ENCODE data around the gene WDHD1.
"Not testable (repeated sequence)": the region's sequence is repeated elsewhere in the genome, so short reads cannot be mapped to it uniquely, and the experiment has no call there.

WDHD1 gene

DNA sequence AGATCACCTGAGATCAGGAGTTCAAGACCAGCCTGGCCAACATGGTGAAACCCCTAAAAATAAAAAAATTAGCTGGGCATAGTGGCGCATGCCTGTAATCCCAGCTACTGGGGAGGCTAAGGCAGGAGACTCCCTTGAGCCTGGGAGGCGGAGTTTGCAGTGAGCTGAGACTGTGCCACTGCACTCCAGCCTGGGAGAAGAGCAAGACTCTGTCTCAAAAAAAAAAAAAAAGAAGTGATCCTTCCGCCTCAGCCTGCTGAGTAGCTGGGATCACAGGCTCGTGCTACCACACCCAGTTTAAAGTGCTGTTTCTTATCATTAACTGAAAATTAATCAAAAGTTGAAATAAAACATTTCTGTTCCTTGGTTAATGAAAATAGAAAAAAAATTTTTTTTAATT lies 117.9 kb downstream of the WDHD1 start:
- not testable (repeated sequence) for DNase-seq (ENCODE audit: low read depth in 2 of 3, low spot score in 2 of 3)

GRCh38 chr14:54908190-54908589 lies 118.7 kb downstream of the WDHD1 start:
- DNase-seq (ENCODE audit: low read depth in 2 of 3, low spot score in 2 of 3): no peak

GRCh38 chr14:54906075-54906474 lies 120.8 kb downstream of the WDHD1 start:
- DNase-seq (ENCODE audit: low read depth in 2 of 3, low spot score in 2 of 3): no peak

DNA sequence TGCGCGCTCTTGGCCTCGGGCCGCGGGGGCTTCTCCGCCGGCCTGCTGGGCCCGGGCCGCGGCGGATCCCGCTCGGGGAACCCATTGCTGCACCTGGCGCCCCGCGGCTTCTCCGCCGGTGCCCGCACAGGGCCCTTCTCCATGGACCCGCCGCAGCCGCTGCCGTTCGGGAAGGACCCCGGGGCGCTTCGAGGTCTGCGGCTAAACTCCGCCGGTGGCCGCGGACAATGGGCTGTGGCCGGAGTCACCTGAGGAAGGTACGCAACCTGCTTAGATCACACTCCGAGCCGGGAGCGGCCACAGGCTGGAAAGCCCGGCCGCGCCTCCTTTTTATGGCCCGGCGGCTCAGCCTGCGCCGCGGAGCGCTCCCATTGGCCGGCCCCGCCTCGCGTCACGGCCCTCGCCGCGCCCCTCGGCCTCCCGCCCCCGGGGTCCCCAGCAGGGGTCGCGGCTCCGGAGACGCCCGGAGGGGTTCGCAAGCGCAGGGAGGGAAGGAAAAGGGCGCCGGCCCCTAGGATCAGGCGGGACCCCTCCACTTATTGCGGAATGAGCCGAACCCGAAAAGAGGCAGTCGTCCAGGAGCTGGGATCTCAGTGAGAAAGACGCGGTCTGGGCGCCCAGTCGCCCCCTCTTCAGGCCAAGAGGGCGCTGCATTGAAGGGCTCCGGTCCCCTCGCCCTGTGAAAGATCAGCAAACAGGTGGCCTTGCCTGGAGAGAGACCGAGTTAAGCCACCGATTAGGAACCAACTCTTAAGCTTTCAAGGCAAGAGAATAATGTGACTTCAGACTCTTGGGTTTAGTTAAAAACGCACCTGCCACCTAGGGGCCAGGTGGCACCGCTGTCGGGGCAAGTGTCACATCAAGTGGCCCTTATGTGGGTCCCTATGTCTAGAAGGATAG lies 124.1 kb downstream of the WDHD1 start, which contains the start of gene GCH1:
TSS of gene GCH1 (minus strand) at position 306 of the 900 bp plus-strand sequence. CDS start at position 143, 163 bp downstream.
- DNase-seq (ENCODE audit: low read depth in 2 of 3, low spot score in 2 of 3): peak; percentile 47 to 57 (median 52)

DNA sequence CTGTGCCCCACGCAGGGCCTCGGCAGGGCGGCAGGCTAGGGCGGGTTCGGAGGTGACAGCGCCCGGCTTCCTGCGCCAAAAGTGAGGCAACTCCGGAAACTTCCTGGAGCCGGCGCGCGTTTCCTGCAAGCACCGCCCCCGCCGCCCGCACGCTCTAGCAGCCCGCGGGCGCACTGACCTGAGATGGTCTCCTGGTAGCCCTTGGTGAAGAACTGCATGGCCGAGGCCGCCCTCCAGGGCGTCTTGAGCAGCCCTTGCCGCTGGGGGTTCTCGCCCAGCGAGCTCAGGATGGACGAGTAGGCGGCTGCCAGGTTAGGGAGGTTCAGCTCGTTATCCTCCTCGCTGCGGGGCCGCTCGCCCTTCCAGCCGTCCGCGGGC lies 124.8 kb downstream of the WDHD1 start:
- DNase-seq (ENCODE audit: low read depth in 2 of 3, low spot score in 2 of 3): peak; percentile 59 to 63 (median 62)

- no peak for DNase-seq (ENCODE audit: low read depth in 2 of 3, low spot score in 2 of 3)
Observed at GRCh38 chr14:54901380-54902142, 125.3 kb downstream of the WDHD1 start.

DNA sequence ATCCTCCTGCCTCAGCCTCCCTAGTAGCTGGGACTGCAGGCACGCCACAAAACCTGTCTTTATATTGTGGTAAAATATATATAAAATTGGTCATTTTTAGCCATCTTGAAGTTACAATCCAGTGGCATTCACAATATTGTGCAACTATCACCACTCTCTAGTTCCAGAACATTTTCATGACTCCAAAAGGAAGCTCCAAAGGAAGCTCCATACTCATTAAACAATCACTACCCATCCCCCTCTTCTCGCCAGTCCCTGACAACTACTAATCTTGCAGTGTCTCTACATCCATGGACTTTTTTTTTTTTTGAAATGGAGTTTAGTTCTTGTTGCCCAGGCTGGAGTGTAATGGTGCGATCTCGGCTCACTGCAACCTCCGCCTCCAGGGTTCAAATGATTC lies 127.3 kb downstream of the WDHD1 start:
- DNase-seq (ENCODE audit: low read depth in 2 of 3, low spot score in 2 of 3): no peak

GRCh38 chr14:54897809-54898555 lies 128.9 kb downstream of the WDHD1 start:
- DNase-seq (ENCODE audit: low read depth in 2 of 3, low spot score in 2 of 3): not testable (repeated sequence)

DNA sequence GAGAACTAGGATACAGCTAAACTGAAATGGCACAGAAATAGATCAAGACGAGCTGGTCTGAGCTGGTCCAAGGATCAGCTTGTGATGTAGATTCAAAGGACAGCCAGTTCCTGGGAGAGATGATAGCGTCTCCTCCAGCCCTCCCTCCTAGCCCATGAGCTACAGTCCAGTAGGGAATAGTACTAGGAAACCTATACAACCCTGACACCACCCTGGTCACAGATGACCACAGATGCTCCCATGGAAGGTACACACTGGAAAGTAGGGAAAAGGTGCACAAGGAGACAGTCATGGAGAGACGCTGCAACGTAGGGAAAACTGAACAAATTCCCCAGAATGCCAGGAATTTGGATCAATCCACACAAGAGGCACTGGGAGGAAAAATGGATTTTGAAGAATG lies 131.2 kb downstream of the WDHD1 start:
- DNase-seq (ENCODE audit: low read depth in 2 of 3, low spot score in 2 of 3): no peak

GRCh38 chr14:54894995-54895394 lies 131.9 kb downstream of the WDHD1 start:
- no peak for DNase-seq (ENCODE audit: low read depth in 2 of 3, low spot score in 2 of 3)

GRCh38 chr14:54893151-54893760 lies 133.6 kb downstream of the WDHD1 start:
- no peak for DNase-seq (ENCODE audit: low read depth in 2 of 3, low spot score in 2 of 3)

DNA sequence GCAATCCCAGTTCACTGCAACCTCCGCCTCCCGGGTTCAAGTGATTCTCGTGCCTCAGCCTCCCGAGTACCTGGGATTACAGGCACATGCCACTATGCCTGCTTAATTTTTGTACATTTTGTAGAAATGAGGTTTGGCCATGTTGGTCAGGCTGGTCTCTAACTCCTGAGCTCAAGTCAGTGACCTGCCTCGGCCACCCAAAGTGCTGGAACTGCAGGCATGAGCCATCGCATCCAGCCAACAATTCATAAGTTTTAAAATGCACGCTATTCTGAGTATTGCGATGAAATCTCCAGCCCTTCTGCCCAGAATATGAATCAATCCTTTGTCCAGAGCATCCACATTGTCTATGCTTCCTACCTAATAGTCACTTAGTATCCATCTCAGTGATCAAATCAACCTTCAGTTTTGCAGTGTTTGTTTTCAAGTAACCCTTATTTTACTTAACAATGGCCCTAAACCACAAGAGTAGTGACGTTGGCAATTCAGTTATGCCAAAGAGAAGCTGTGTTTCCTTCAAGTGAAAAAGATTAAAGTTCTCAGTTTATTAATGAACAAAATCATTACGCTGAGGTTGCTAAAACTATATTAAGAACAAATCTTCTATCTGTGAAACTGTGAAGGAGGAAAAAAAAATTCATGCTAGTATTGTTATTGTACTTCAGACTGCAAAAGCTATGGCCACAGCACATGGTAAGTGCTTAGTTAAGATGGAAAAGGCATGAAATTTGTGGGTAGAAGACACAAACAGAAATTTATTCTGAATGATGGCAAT lies 135.2 kb downstream of the WDHD1 start:
- no peak for DNase-seq (ENCODE audit: low read depth in 2 of 3, low spot score in 2 of 3)

DNA sequence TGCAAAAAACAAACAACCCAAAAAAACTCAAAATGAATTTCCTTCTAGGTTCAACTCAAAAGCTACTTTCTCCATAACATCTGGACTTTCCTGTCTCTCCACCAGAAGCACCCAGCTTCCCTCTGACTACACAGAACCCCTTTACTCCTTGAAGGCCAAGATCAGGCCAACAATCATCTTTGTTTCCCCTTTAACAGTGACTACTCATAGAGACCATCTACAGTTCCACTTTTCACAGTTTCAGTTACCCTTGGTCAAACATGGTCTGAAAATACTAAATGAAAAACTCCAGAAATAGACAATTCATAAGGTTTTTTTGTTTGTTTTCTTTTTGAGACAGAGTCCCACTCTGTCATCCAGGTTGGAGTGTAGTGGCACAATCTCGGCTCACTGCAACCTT lies 136.1 kb downstream of the WDHD1 start:
- DNase-seq (ENCODE audit: low read depth in 2 of 3, low spot score in 2 of 3): no peak

DNA sequence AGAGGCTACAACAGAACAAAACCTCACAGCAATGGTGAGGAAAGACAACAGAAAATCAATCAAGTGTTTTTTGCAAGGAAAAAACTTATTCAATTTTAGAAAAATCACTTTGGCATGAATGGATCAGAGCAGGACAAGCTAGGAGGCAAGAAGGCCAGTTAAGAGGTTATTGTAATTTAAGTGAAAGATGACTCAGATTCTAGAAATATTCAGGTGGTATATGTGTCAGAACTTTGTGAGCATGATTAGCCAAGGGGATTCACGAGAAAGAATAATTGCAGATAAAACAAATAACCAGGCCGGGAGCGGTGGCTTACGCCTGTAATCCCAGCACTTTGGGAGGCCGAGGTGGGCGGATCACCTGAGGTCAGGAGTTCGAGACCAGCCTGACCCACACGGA lies 137.0 kb downstream of the WDHD1 start:
- no peak for DNase-seq (ENCODE audit: low read depth in 2 of 3, low spot score in 2 of 3)

Data from activated CD8-positive, alpha-beta memory T cell treated with anti-CD3 and anti-CD28 coated beads for 48 hours (primary cell).